GM18505 (cell line): ENCODE data around the gene HIVEP2.

ENCODE experiments used
- ATAC-seq: cut with Tn5 transposase; IDR thresholded peaks from one replicate; pipeline ENCODE4 v1.9.1; 2021; ENCODE audit not compliant: unreplicated experiment
- POLR2A ChIP-seq: IDR thresholded peaks from 4 replicates; pipeline ENCODE4 v1.6.1; 2011; ENCODE audit warnings: borderline replicate concordance; ENCODE audit not compliant: insufficient read depth, insufficient read length; ENCODE audit errors: extremely low read depth

Gene HIVEP2

GRCh38 chr6:142914937-142915697, 29.9 kb downstream of the HIVEP2 start:
- TF ChIP-seq POLR2A, result no peak
- ATAC-seq, result no peak

DNA sequence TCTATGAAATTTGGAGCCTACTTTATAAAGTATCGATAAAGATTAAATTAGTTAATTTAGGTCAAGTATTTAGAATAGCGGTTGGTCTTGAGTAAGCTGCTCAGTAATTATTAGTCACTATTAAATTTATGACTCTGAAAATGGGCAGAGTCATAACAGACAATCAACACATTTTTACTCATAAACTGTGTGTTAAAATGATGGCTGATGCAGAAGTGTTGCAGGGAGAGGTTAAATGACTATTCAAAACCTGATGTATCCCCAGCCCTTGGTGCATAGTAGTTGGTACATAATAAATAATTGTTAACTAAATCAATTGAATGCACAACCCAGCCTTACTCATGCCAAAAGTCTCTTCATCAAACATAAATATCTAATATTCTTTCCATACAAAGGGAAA, 30.6 kb downstream of the HIVEP2 start:
- ATAC-seq, result no peak
- no peak for TF ChIP-seq POLR2A

GRCh38 chr6:142913511-142914047, 31.4 kb downstream of the HIVEP2 start:
- peak; percentile 92 for ATAC-seq
- TF ChIP-seq POLR2A, result peak; percentile 48

DNA sequence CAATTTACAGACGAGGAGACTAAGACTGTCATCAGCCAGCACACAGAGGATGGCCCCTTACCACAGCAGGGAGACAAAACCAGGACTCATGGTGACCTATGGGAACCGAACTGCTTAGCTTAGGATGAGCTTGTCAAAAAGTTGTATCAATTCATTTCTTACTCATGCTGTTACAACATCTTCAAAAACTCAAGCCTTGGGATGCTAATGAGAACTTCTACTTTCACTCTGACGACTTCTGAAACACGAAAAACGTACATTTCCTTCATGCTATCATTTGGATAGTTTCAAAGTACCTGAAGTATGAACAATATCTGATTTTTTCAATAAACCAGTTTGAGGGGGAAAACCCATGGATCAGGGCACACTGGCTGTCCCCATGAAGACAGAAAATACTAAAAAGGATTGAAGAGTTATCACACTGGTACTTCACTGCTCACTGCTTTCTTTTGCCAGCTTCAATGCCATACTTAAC, 31.9 kb downstream of the HIVEP2 start:
- peak; percentile 52 for ATAC-seq

DNA sequence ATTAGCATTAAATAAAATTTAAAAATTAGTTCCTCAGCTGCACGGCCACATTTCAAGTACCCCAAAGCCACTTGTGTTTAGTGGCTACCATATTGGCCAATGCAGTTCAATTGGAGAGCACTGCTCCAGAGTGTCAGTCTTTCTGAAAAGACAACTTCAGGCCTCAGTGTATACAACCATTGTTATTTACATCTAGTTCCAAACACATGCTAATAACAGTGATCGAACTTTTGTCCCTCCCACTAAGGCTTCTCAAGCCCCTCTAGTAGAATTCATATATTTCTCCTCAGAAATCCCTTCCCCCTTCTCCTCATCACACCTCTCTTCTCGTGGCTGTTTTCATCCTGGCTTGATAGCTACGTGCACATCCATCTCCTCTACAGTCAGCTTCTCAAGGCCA, 32.9 kb downstream of the HIVEP2 start:
- ATAC-seq, result no peak
- no peak for TF ChIP-seq POLR2A

More for the DNA sequence above, 31.9 kb downstream of the HIVEP2 start:
- no peak for TF ChIP-seq POLR2A

- ATAC-seq, result no peak
These were observed 33.5 kb downstream of the HIVEP2 start for GRCh38 chr6:142911430-142911829.

GRCh38 chr6:142909686-142910085, 35.3 kb downstream of the HIVEP2 start:
- no peak for TF ChIP-seq POLR2A
- no peak for ATAC-seq

More at GRCh38 chr6:142911430-142911829, 33.5 kb downstream of the HIVEP2 start:
- TF ChIP-seq POLR2A, result no peak

DNA sequence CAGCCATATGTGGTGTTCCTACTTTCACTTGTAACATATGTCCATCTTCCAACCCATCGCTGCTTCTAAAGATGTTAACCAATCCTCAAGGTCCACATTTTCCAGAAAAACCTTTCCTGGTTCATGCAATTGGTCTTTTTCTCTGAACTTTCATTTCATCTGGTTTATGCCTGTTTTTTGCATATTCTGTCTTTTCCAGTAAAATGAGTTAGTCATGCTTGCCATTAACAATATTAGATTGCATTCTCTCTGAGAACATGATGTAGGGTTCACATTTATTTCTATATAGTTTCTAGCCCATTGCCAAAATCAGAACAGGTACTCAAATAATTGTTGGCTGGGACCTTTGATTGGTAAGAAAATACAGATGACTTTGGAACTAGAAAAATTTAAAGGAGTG, 36.7 kb downstream of the HIVEP2 start:
- TF ChIP-seq POLR2A, result no peak
- ATAC-seq, result no peak

GRCh38 chr6:142907544-142907943, 37.4 kb downstream of the HIVEP2 start:
- TF ChIP-seq POLR2A, result no peak
- no peak for ATAC-seq

GRCh38 chr6:142906945-142907470, 38.0 kb downstream of the HIVEP2 start:
- no peak for TF ChIP-seq POLR2A
- no peak for ATAC-seq

- ATAC-seq, result no peak
- no peak for TF ChIP-seq POLR2A
These were observed 41.2 kb downstream of the HIVEP2 start for GRCh38 chr6:142903812-142904211.

DNA sequence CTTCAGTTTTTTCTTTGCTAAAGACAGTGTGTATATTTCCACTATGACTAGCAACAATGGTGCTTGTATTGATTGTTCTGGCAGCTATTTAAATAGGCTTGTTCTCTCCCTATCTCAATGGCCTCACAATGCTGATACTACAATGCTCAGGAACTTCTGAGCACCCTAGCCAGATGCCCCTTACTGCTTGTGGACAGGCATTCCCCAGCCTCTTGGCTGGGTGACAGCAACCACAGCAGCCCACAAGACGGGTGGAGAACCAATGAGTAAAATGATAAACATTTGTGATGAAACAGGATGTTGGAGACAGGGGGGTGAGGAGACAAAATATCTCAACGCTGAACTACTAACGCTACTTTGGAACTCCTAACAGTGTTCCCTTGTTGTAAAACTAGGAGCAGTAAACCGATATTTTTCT, 42.3 kb downstream of the HIVEP2 start:
- TF ChIP-seq POLR2A, result no peak
- peak; percentile 82 for ATAC-seq

DNA sequence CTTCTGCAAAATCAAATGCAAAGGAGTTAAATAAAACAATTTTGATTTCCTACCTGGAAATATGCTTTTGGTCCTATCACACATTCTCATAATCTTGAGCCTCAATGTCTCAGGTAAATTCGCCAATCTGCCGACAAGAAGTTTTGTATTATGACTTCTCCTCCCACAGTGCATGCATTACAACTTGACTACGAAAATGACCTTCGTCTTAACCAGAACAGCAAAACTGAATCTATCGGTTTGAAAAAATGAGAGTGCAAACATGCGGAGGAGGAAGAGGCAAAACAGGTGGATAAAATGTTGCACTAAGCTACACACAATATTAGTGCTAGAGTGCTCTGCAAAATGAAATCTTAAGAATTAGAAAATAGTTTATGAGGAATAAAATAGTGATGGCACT, 43.4 kb downstream of the HIVEP2 start:
- ATAC-seq, result no peak
- no peak for TF ChIP-seq POLR2A
